HepG2 (cell line): ENCODE measurements around the gene PSMD3. TPM values are rescaled to one million over a fixed set of nuclear protein-coding genes. Genes with fewer than 3 reads are reported as not detected.

Experiments used
- ATF2 ChIP-seq: sonication (generic); formaldehyde crosslinking; IDR thresholded peaks from 2 replicates; pipeline ENCODE4 v1.4.0; 2020; ENCODE audit warnings: missing genetic modification reagents
- HES4 ChIP-seq: sonication (generic); formaldehyde crosslinking; IDR thresholded peaks from 2 replicates; pipeline ENCODE4 v1.9.0; 2021; ENCODE audit warnings: mild to moderate bottlenecking, missing genetic modification reagents, borderline replicate concordance
- HNF4G ChIP-seq, 2 experiments: sonication (generic) in 1 of 2; formaldehyde crosslinking in 1 of 2; IDR thresholded peaks; 2 replicates each; pipeline versions ENCODE4 v1.4.0 to v1.6.1; 2011 to 2020; ENCODE audit warnings: borderline replicate concordance in 2 of 2, low read depth in 2 of 2, mild to moderate bottlenecking in 2 of 2, low read length in 1 of 2, missing genetic modification reagents in 1 of 2, moderate library complexity in 1 of 2
- JUNB ChIP-seq: sonication (generic); formaldehyde crosslinking; IDR thresholded peaks from 2 replicates; pipeline ENCODE4 v1.8.0; 2022; ENCODE audit warnings: missing genetic modification reagents, mild to moderate bottlenecking, borderline replicate concordance
- KDM3A ChIP-seq: IDR thresholded peaks from 2 replicates; pipeline ENCODE4 v1.6.1; 2018; ENCODE audit warnings: low read depth, missing compliant biosample characterization
- KLF12 ChIP-seq: sonication (generic); formaldehyde crosslinking; IDR thresholded peaks from 2 replicates; pipeline ENCODE4 v1.4.0; 2020; ENCODE audit warnings: missing genetic modification reagents, borderline replicate concordance
- MAFF ChIP-seq: IDR thresholded peaks from 2 replicates; pipeline ENCODE4 v1.6.1; 2011; ENCODE audit warnings: low read depth, low read length, improper control_type of control experiment
- MED1 ChIP-seq: sonication (generic); formaldehyde crosslinking; IDR thresholded peaks from 2 replicates; pipeline ENCODE4 v1.4.0; 2020; ENCODE audit warnings: missing genetic modification reagents
- ONECUT2 ChIP-seq: sonication (generic); formaldehyde crosslinking; IDR thresholded peaks from 2 replicates; pipeline ENCODE4 v1.4.0; 2020; ENCODE audit warnings: missing genetic modification reagents
- PITX1 ChIP-seq: sonication (generic); formaldehyde crosslinking; IDR thresholded peaks from 2 replicates; pipeline ENCODE4 v1.5.1; 2020; ENCODE audit warnings: mild to moderate bottlenecking, missing genetic modification reagents
- POGK ChIP-seq: sonication (generic); formaldehyde crosslinking; conservative IDR thresholded peaks from 2 replicates; pipeline ENCODE4 v1.8.0; 2022; ENCODE audit warnings: mild to moderate bottlenecking, moderate library complexity, missing genetic modification reagents
- SRY ChIP-seq: sonication (generic); formaldehyde crosslinking; IDR thresholded peaks from 2 replicates; pipeline ENCODE4 v1.8.0; 2022; ENCODE audit warnings: mild to moderate bottlenecking, missing genetic modification reagents
- TP53 ChIP-seq: sonication (generic); formaldehyde crosslinking; conservative IDR thresholded peaks from 2 replicates; pipeline ENCODE4 v1.4.0; 2020; ENCODE audit warnings: missing genetic modification reagents
- ZIK1 ChIP-seq: sonication (generic); formaldehyde crosslinking; IDR thresholded peaks from 2 replicates; pipeline ENCODE4 v1.5.0; 2020; ENCODE audit warnings: mild to moderate bottlenecking, low read depth, missing genetic modification reagents, borderline replicate concordance
- ZNF335 ChIP-seq: sonication (generic); formaldehyde crosslinking; IDR thresholded peaks from 2 replicates; pipeline ENCODE4 v1.4.0; 2020; ENCODE audit warnings: missing genetic modification reagents
- ZNF460 ChIP-seq: sonication (generic); formaldehyde crosslinking; IDR thresholded peaks from 2 replicates; pipeline ENCODE4 v1.5.1; 2020; ENCODE audit warnings: missing genetic modification reagents, mild to moderate bottlenecking, borderline replicate concordance
- ZNF598 ChIP-seq: sonication (generic); formaldehyde crosslinking; IDR thresholded peaks from 2 replicates; pipeline ENCODE4 v1.5.1; 2020; ENCODE audit warnings: mild to moderate bottlenecking, missing genetic modification reagents, borderline replicate concordance
- ZNF646 ChIP-seq: sonication (generic); formaldehyde crosslinking; IDR thresholded peaks from 2 replicates; pipeline ENCODE4 v1.9.0; 2021; ENCODE audit warnings: mild to moderate bottlenecking, missing genetic modification reagents
- ZNF878 ChIP-seq: sonication (generic); formaldehyde crosslinking; IDR thresholded peaks from 2 replicates; pipeline ENCODE4 v1.8.1; 2023; ENCODE audit warnings: mild to moderate bottlenecking, missing genetic modification reagents, moderate library complexity
- polyA plus RNA-seq, 8 experiments: library from polyadenylated mRNA; depleted of rRNA in 3 of 8; stranded (reverse) in 7 of 8; unstranded in 1 of 8; fragments of >200 nt; fragmentation: Illumina TruSeq in 4 of 8; extraction: Trizol in 4 of 8; gene quantifications; 2 replicates each; pipeline versions ENCODE4 v1.2.1 to v1.2.3, GENCODE V29; 2011 to 2016; ENCODE audit warnings: low read depth in 4 of 8, missing spikeins in 1 of 8, mixed read lengths in 1 of 8; ENCODE audit not compliant: insufficient read depth in 1 of 8
- total RNA-seq, 5 experiments: library from RNA; depleted of rRNA; stranded (reverse); fragments of >200 nt; fragmentation: Illumina TruSeq; extraction: Trizol; gene quantifications; 2 replicates each; pipeline ENCODE4 v1.2.3, GENCODE V29; 2016; ENCODE audit warnings: low read depth in 1 of 5

PSMD3 gene
- total and polyA plus RNA-seq, 2 of the 13 experiments (the other 11 are each of a cell fraction or from before 2014, with no cell fraction given): 97.4 to 146 TPM

- TF ChIP-seq KLF12 (CRISPR knock-in tag) (peak; percentile 96), ZNF335 (CRISPR knock-in tag) (peak; percentile 92), SRY (CRISPR knock-in tag) (peak; percentile 99), POGK (CRISPR knock-in tag) (peak; percentile 99), ONECUT2 (no peak), KDM3A (CRISPR knock-in tag) (peak; percentile 99), HES4 (CRISPR knock-in tag) (peak; percentile 88; the same call in 1 of the 2 replicates), TP53 (CRISPR knock-in tag) (peak; percentile 92), ATF2 (peak; percentile 95), HNF4G (IDR thresholded peaks at IDR 0.05; ENCODE audit: borderline replicate concordance, low read depth, low read length) (peak; percentile 37; the same call in 1 of the 2 replicates), HNF4G (CRISPR knock-in tag; IDR thresholded peaks at IDR 0.05; ENCODE audit: borderline replicate concordance, low read depth) (no peak), MED1 (CRISPR knock-in tag) (peak; percentile 85), JUNB (CRISPR knock-in tag) (peak; percentile 23; the same call in 1 of the 2 replicates), ZNF460 (no peak), ZIK1 (peak; percentile 93; the same call in 1 of the 2 replicates), ZNF646 (CRISPR knock-in tag) (no peak), ZNF878 (CRISPR knock-in tag) (peak; percentile 21; the same call in 1 of the 2 replicates), MAFF (peak; percentile 22; the same call in 1 of the 2 replicates), PITX1 (CRISPR knock-in tag) (peak; percentile 90), ZNF598 (CRISPR knock-in tag) (peak; percentile 40; the same call in 1 of the 2 replicates)
Observed at GRCh38 chr17:39980351-39981206, at the start of gene PSMD3 (continued).
